GM12801 (cell line): ENCODE results near the gene SLC24A3.

ENCODE experiments used
- TF ChIP-seq, protein P1 (sequence below): IDR thresholded peaks from one replicate; pipeline ENCODE4 v1.5.1; 2011; ENCODE audit warnings: control low read depth; ENCODE audit not compliant: insufficient read length; ENCODE audit errors: extremely low read depth

The SLC24A3 gene

DNA sequence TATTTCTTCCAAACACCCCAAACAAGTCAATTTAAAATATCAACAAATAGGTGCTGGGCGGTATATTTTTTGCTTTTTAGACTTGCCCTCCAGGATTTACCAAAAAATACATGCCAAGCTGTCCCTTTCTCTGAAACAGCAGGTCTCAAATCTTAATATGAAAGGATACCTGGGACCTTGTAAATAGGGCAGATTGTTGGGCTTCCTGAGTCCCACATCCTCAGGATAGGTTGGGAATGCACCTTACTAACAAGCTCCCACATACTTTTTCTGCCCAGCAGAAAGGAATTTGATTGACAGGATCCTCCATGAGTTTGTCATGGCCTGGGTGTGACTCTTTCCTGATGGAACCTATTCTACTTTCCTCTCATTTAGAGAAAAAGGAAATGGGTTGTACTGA, 4.9 kb upstream of the SLC24A3 start:
- TF ChIP-seq, protein P1, sequence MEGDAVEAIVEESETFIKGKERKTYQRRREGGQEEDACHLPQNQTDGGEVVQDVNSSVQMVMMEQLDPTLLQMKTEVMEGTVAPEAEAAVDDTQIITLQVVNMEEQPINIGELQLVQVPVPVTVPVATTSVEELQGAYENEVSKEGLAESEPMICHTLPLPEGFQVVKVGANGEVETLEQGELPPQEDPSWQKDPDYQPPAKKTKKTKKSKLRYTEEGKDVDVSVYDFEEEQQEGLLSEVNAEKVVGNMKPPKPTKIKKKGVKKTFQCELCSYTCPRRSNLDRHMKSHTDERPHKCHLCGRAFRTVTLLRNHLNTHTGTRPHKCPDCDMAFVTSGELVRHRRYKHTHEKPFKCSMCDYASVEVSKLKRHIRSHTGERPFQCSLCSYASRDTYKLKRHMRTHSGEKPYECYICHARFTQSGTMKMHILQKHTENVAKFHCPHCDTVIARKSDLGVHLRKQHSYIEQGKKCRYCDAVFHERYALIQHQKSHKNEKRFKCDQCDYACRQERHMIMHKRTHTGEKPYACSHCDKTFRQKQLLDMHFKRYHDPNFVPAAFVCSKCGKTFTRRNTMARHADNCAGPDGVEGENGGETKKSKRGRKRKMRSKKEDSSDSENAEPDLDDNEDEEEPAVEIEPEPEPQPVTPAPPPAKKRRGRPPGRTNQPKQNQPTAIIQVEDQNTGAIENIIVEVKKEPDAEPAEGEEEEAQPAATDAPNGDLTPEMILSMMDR, result no peak

- TF ChIP-seq, protein P1, result no peak
Measured at GRCh38 chr20:19210391-19211155, 1.9 kb upstream of the SLC24A3 start.

DNA sequence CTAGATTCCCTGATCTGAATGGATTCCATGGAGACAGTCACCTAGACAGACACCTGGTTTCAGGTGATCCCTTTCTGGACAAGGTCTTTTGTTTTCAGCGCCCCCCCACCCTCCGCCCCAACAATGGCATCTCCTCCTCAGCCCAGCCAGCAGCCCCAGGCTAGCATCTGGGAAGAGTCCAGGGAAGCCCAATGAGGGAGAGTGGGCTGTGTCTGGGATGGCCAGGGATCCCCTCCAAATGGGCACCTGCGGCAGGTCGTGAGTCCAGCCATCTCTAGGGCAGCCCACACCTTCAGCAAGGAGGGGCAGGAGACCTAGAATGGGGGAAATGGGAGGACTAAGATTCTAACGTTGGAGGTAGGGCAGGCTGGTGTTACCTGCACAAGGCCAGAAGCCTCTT, 1.2 kb upstream of the SLC24A3 start:
- TF ChIP-seq, protein P1, result no peak

DNA sequence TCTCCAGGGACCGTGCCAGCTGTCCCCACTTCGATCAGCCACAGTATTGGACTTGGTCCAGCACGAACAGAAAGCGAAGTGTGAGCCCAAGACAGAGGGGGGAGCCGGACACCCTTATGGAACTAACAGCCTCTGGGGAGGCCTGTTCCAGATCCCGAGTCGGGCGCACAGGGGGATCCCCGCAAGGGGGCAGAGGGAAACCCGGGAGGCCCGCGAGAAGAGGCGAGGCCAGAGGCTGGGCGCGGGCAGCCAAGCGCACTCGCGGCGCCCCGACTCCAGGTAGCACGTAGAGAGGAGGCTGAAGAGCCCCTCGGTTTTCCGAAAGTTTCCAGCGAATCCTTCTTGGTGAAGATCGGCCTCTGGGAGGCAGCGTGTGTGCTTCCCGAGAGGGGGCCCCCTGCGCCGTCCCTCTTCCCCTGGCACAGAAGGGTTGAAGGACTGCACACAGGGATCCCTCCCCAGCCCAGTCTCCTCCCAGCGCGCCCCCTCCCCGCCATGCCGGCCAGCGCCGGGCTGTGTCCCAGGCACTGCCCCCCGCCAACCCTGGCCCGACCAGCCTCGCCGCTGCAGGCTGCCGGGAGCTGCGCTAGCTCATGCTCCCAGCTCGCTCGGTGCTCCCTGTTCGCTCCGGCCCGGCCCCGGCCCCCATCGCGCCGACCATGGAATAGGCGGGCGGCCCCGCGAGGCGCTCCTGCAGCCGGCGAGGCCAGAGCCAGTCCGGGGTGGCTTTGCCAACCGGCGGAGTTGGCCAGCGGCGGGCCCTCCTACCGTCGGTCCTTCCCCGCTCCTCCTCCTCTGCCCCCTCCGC, 577 bp upstream of the SLC24A3 start:
- TF ChIP-seq, protein P1, result no peak

DNA sequence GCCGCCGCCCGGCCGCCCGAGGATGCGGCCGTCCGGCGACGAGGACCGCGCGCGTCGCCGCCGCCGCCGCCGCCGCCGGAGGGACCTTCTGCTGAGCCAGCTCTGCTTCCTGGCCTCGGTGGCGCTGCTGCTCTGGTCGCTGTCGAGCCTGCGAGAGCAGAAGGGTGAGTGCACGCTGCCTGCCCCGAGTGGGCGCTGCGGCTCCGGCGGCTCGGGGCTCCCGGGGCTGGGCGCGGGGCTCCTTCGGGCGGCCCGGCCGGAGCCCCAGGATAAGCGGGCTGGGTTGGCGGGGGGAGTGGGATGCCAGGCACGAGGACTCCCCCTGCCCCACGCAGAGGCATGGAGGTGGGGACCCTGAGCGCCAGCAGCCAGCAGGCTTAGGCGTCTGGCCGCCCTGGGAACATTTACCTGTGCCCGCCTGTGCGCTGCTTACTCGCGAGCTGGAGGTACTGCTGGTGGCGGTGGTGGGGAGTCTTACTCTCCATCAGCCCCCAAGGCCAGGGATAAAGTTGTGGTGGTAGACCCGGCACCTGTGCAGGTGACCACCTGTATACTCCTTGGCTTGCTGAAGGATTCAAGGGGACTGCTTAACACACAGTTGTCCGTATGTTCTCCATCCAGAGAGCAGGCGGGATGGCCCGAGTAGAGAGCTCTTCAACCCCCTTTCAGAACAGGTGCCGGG, 520 bp downstream of the SLC24A3 start:
- TF ChIP-seq, protein P1, result no peak

DNA sequence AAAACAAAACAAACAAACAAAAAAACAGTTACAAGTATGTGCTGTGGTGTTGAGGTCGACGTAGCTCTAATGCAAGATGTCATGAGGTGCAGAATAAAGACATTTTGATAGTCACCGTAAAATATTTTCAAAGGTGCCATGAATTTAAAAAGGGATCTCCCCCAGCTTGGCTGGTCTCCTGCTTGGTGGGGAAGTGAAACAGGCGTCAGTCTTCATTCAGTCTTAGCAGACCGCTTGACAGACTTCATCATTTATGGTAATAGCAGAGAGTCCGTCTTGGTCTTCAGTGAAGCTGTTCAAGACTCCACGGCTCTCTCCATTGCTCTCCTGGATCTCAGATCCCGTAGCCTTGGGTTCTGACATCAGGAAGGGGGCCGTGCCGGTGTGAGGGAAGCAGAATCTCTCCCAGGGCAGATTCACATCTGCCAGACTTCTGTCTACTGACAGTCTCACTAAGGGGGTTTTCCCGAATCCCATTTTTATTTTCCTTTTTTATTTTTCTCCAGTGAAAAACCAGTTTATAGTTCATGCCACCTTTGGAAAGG, 1.6 kb downstream of the SLC24A3 start:
- TF ChIP-seq, protein P1, result no peak

DNA sequence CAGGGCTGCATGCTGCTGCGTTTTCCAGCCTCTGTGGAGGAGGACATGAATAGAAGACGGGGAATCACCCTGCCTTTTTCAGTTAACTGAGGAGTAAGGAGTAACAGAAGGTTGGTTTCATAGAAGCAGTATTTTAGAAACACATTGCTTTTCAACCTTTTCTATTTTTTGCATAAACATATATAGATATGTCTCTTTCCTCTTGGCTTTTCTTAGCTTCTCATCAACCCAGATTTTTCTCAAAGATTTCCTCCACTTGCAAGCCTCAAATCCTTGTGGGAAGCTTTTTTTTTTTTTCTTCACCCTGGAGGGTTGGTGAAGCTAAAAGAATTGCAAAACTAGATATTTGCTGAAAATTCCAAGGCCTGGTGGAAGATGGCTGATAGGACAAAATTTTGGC, 6.0 kb downstream of the SLC24A3 start:
- TF ChIP-seq, protein P1, result no peak
